Neural cell (in vitro differentiated cells): ENCODE data around the gene AGPAT2.

Source experiments
- EP300 ChIP-seq: fragments of 450-650 bp; conservative IDR thresholded peaks from 2 replicates; pipeline ENCODE4 v1.6.1; 2014; ENCODE audit warnings: antibody characterized with exemption, mild to moderate bottlenecking, moderate library complexity; ENCODE audit not compliant: poor library complexity, severe bottlenecking
- EZH2 ChIP-seq: fragments of 200-600, 300-800 bp; shearing (Covaris generic), sonication (generic); IDR thresholded peaks from 2 replicates; pipeline ENCODE4 v1.6.1; 2014; ENCODE audit warnings: antibody characterized with exemption, low read length, borderline replicate concordance, mild to moderate bottlenecking; ENCODE audit not compliant: insufficient read depth, poor library complexity, severe bottlenecking
- POLR2AphosphoS5 ChIP-seq: IDR thresholded peaks from 2 replicates; pipeline ENCODE4 v1.6.1; 2012
- RAD21 ChIP-seq: fragments of 450-650 bp; conservative IDR thresholded peaks from 2 replicates; pipeline ENCODE4 v1.6.1; 2014; ENCODE audit warnings: antibody characterized with exemption, mild to moderate bottlenecking, moderate library complexity
- TAF1 ChIP-seq: IDR thresholded peaks from 2 replicates; pipeline ENCODE4 v1.6.1; 2012; ENCODE audit warnings: low read depth
- TF ChIP-seq, protein P1 (sequence below): IDR thresholded peaks from 2 replicates; pipeline ENCODE4 v1.6.1; 2012; ENCODE audit warnings: borderline replicate concordance
- TF ChIP-seq, protein P2 (sequence below): fragments of 450-650 bp; IDR thresholded peaks from 2 replicates; pipeline ENCODE4 v1.5.1; 2014; ENCODE audit warnings: antibody characterized with exemption, mild to moderate bottlenecking, moderate library complexity; ENCODE audit not compliant: poor library complexity, severe bottlenecking

DNA sequence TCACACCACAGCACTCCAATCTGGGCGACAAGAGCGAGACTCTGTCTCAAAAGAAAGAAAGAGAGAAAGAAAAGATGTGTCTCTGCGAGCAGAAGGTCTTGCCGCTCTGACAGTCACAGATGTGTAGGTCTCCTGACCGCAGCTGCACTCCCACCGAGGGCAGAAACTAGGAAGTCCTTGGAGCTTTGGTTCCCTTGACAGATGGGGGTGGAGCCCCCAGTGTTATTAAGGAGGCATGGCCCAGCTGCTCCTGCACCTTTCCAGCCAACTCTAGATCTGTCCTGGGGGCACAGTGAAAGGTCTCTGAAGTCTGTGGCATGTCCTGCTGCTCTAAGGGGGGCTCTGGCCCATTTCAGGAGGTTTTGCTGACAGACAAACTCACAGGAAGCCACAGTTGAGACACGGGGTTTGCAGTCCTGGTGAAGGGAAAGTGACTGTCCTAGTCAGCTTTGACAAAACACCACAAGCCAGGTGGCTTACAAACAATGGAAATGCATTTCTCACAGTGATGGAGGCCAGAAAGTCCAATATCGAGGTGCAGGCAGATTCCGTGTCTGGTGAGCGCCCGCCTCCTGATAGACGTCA lies 16.1 kb upstream of the AGPAT2 start:
- TF ChIP-seq POLR2AphosphoS5 (no peak), RAD21 (no peak), EZH2 (no peak), EP300 (no peak), TAF1 (no peak)
- TF ChIP-seq, protein P1, sequence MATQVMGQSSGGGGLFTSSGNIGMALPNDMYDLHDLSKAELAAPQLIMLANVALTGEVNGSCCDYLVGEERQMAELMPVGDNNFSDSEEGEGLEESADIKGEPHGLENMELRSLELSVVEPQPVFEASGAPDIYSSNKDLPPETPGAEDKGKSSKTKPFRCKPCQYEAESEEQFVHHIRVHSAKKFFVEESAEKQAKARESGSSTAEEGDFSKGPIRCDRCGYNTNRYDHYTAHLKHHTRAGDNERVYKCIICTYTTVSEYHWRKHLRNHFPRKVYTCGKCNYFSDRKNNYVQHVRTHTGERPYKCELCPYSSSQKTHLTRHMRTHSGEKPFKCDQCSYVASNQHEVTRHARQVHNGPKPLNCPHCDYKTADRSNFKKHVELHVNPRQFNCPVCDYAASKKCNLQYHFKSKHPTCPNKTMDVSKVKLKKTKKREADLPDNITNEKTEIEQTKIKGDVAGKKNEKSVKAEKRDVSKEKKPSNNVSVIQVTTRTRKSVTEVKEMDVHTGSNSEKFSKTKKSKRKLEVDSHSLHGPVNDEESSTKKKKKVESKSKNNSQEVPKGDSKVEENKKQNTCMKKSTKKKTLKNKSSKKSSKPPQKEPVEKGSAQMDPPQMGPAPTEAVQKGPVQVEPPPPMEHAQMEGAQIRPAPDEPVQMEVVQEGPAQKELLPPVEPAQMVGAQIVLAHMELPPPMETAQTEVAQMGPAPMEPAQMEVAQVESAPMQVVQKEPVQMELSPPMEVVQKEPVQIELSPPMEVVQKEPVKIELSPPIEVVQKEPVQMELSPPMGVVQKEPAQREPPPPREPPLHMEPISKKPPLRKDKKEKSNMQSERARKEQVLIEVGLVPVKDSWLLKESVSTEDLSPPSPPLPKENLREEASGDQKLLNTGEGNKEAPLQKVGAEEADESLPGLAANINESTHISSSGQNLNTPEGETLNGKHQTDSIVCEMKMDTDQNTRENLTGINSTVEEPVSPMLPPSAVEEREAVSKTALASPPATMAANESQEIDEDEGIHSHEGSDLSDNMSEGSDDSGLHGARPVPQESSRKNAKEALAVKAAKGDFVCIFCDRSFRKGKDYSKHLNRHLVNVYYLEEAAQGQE, result no peak
- TF ChIP-seq, protein P2, sequence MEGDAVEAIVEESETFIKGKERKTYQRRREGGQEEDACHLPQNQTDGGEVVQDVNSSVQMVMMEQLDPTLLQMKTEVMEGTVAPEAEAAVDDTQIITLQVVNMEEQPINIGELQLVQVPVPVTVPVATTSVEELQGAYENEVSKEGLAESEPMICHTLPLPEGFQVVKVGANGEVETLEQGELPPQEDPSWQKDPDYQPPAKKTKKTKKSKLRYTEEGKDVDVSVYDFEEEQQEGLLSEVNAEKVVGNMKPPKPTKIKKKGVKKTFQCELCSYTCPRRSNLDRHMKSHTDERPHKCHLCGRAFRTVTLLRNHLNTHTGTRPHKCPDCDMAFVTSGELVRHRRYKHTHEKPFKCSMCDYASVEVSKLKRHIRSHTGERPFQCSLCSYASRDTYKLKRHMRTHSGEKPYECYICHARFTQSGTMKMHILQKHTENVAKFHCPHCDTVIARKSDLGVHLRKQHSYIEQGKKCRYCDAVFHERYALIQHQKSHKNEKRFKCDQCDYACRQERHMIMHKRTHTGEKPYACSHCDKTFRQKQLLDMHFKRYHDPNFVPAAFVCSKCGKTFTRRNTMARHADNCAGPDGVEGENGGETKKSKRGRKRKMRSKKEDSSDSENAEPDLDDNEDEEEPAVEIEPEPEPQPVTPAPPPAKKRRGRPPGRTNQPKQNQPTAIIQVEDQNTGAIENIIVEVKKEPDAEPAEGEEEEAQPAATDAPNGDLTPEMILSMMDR, result no peak
